Measurements from ENCODE around the gene ABHD4. TPM values are rescaled to one million over a fixed set of nuclear protein-coding genes. Genes with fewer than 3 reads are reported as not detected.
"Not testable (repeated sequence)": the region's sequence is repeated elsewhere in the genome, so short reads cannot be mapped to it uniquely, and the experiment has no call there.

The ABHD4 gene
- total RNA-seq, 6 experiments from 2014 or later, result 22.2 to 31.6 (median 27.5) TPM

- Mint-ChIP-seq H3K36me3 (ENCODE audit: low read depth) (peaks cover 7% of the 10 kb centered on the region), H3K27me3 (ENCODE audit: insufficient read depth) (peaks cover 35% of the 10 kb centered on the region), H3K4me1 (ENCODE audit: low read depth) (no peaks in the 10 kb centered on the region), H3K4me3 (no peak overlapping the region), H3K9me3 (peaks cover 6% of the 10 kb centered on the region; the same call in 1 of the 2 replicates), H3K27ac (no peak overlapping the region)
- DNase-seq, result no peak
- TF ChIP-seq, protein P1, sequence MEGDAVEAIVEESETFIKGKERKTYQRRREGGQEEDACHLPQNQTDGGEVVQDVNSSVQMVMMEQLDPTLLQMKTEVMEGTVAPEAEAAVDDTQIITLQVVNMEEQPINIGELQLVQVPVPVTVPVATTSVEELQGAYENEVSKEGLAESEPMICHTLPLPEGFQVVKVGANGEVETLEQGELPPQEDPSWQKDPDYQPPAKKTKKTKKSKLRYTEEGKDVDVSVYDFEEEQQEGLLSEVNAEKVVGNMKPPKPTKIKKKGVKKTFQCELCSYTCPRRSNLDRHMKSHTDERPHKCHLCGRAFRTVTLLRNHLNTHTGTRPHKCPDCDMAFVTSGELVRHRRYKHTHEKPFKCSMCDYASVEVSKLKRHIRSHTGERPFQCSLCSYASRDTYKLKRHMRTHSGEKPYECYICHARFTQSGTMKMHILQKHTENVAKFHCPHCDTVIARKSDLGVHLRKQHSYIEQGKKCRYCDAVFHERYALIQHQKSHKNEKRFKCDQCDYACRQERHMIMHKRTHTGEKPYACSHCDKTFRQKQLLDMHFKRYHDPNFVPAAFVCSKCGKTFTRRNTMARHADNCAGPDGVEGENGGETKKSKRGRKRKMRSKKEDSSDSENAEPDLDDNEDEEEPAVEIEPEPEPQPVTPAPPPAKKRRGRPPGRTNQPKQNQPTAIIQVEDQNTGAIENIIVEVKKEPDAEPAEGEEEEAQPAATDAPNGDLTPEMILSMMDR (IDR thresholded peaks at IDR 0.05), result no peak
Measured at GRCh38 chr14:22630486-22630885, 32.4 kb downstream of the ABHD4 start.

DNA sequence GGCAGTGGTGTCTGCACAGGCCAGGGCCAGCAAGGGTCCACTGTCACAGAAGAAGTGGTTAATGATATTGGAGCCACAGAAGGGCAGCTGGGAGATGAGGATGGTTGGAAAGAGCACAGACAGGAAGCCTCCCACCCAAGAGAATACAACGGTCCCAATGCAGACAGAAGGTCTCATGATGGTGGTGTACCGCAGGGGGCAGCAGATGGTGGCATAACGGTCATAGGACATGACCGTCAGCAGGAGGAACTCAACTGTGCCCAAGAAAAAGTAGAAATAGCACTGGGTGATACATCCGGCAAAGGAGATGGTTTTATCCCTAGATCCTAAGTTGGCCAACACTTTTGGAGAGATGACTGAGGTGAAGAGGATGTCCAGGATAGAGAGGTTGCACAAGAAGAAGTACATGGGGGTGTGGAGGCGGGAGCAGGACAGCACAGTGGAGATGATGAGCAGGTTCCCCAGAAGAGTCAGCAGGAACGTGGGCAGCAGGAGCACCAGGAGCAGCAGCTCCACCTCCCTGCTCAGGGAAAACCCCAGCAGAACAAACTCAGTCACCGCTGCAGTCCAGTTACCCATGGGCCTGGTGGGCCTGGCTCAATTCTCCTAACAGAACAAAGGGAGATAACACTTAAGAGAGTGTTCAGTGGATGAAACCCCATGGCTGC is 36.3 kb downstream of the ABHD4 start:
- no peak overlapping the region for H3K27ac Mint-ChIP-seq
- TF ChIP-seq, protein P1 (IDR thresholded peaks at IDR 0.05), result no peak

DNA sequence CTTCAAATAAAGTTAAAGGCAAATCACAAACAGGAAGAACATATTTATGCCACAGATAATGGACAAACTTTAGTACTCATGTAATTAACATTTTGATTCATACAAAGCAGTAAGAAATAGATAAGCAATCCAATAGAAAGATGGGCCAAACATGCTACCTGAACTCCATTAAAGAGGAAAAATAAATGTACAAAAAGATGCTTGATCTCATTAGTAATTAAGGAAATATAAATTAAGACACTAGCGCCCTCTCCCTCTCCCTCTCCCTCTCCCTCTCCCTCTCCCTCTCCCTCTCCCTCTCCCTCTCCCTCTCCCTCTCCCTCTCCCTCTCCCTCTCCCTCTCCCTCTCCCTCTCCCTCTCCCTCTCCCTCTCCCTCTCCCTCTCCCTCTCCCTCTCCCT is 37.9 kb downstream of the ABHD4 start:
- not testable (repeated sequence) for H3K27ac Mint-ChIP-seq; H3K9me3 Mint-ChIP-seq; H3K36me3 Mint-ChIP-seq (ENCODE audit: low read depth); H3K4me3 Mint-ChIP-seq; H3K4me1 Mint-ChIP-seq (ENCODE audit: low read depth); DNase-seq
- peaks cover 23% of the 10 kb centered on the region for H3K27me3 Mint-ChIP-seq (ENCODE audit: insufficient read depth)

More for the DNA sequence above, 36.3 kb downstream of the ABHD4 start:
- H3K27me3 Mint-ChIP-seq (ENCODE audit: insufficient read depth), result peaks cover 33% of the 10 kb centered on the region
- no peak for DNase-seq
- H3K4me1 Mint-ChIP-seq (ENCODE audit: low read depth), result no peaks in the 10 kb centered on the region
- H3K4me3 Mint-ChIP-seq, result no peak overlapping the region
- H3K36me3 Mint-ChIP-seq (ENCODE audit: low read depth), result peaks cover 7% of the 10 kb centered on the region
- peaks cover 6% of the 10 kb centered on the region; the same call in 1 of the 2 replicates for H3K9me3 Mint-ChIP-seq

GRCh38 chr14:22640192-22640591 is 42.1 kb downstream of the ABHD4 start:
- DNase-seq, result no peak
- no peak overlapping the region for H3K4me3 Mint-ChIP-seq
- H3K27ac Mint-ChIP-seq, result no peak overlapping the region
- no peaks in the 10 kb centered on the region for H3K36me3 Mint-ChIP-seq (ENCODE audit: low read depth)
- TF ChIP-seq, protein P1 (IDR thresholded peaks at IDR 0.05), result no peak
- H3K27me3 Mint-ChIP-seq (ENCODE audit: insufficient read depth), result peaks cover 1% of the 10 kb centered on the region; the same call in 1 of the 2 replicates
- H3K9me3 Mint-ChIP-seq, result no peaks in the 10 kb centered on the region
- H3K4me1 Mint-ChIP-seq (ENCODE audit: low read depth), result peaks cover 9% of the 10 kb centered on the region; the same call in 1 of the 2 replicates

GRCh38 chr14:22641846-22642245 is 43.7 kb downstream of the ABHD4 start:
- no peaks in the 10 kb centered on the region for H3K36me3 Mint-ChIP-seq (ENCODE audit: low read depth)
- TF ChIP-seq, protein P1 (IDR thresholded peaks at IDR 0.05), result no peak
- no peak for DNase-seq
- no peaks in the 10 kb centered on the region for H3K9me3 Mint-ChIP-seq
- no peak overlapping the region for H3K4me3 Mint-ChIP-seq
- H3K27ac Mint-ChIP-seq, result no peak overlapping the region
- peaks cover 18% of the 10 kb centered on the region for H3K4me1 Mint-ChIP-seq (ENCODE audit: low read depth)
- H3K27me3 Mint-ChIP-seq (ENCODE audit: insufficient read depth), result peaks cover 3% of the 10 kb centered on the region

- Mint-ChIP-seq H3K4me3 (no peak within 1 kb of the TSS), H3K9me3 (no peaks in the 10 kb centered on the region), H3K4me1 (ENCODE audit: low read depth) (peaks cover 20% of the 10 kb centered on the region), H3K36me3 (ENCODE audit: low read depth) (no peaks in the 10 kb centered on the region), H3K27me3 (ENCODE audit: insufficient read depth) (peaks cover 3% of the 10 kb centered on the region), H3K27ac (no peak within 1 kb of the TSS)
- DNase-seq, result no peak
- TF ChIP-seq, protein P1 (IDR thresholded peaks at IDR 0.05), result no peak
Measured at GRCh38 chr14:22644305-22644635, 46.2 kb downstream of the ABHD4 start, which contains the start of gene OR6J1. OR6J1 (minus strand) TSS chr14:22644352; CDS start chr14:22634811, 9,541 bp downstream.
